K562 (cell line): ENCODE results near the gene FRMD4A. TPM values are rescaled to one million over a fixed set of nuclear protein-coding genes. Genes with fewer than 3 reads are reported as not detected.

ENCODE experiments used
- ATAC-seq: fragments of 200-7000 bp; cut with Tn5 transposase; 3 replicates; pipeline ENCODE4 v1.9.1; 2020; ENCODE audit warnings: moderate library complexity
- BruUV-seq: library from RNA; stranded (reverse); fragments of 400-500 nt; replicated peaks from 2 replicates; lab custom pipeline; 2021; lab: Mats Ljungman, UMichigan
- CTCF ChIA-PET: fragments of 300-600 bp; formaldehyde crosslinking; extraction: SDS; loops from one replicate; lab custom pipeline; 2021; ENCODE audit warnings: low intra/inter-chr PET ratio; lab: Yijun Ruan, JAX
- POLR2A ChIA-PET: fragments of 300-600, 350-650 bp; sonication (Branson Sonifier 250); formaldehyde crosslinking; extraction: SDS; loops from one replicate; lab custom pipeline; 2021; ENCODE audit warnings: antibody characterized with exemption, inconsistent platforms; lab: Yijun Ruan, JAX
- DNase-seq, 4 experiments: peaks; one replicate each; pipeline versions ENCODE4 v3.0.0 to v3.0.0-alpha.2; 2011 to 2018; ENCODE audit warnings: low spot score in 3 of 4, mixed read lengths in 3 of 4; ENCODE audit errors: extremely low read depth in 1 of 4
- FAIRE-seq: peaks from 2 replicates; lab custom pipeline; 2011; peaks lifted over from hg19 to GRCh38; lab: Jason Lieb, UNC
- H2AFZ ChIP-seq: 2 replicates; pipeline ENCODE4 v1.6.0; 2011; ENCODE audit warnings: low read depth, low read length, control low read depth, inconsistent platforms
- H3K27ac ChIP-seq: fragments of 200-600 bp; 3 replicates; pipeline ENCODE4 v1.8.0; 2011; ENCODE audit warnings: low read depth, mild to moderate bottlenecking, control low read depth, inconsistent platforms, low read length, moderate library complexity, mixed read lengths; ENCODE audit errors: extremely low read depth
- H3K27me3 ChIP-seq, 2 experiments: fragments of 300-600 bp in 1 of 2; 2 replicates in 1 of 2; 3 replicates in 1 of 2; pipeline versions ENCODE4 v1.6.0 to v1.8.0; 2011; ENCODE audit warnings: inconsistent platforms in 2 of 2, low read length in 2 of 2, mild to moderate bottlenecking in 1 of 2, mixed read lengths in 1 of 2, moderate library complexity in 1 of 2; ENCODE audit not compliant: control insufficient read depth in 2 of 2, insufficient read depth in 2 of 2
- H3K36me3 ChIP-seq: fragments of 300-600 bp; 3 replicates; pipeline ENCODE4 v1.8.0; 2011; ENCODE audit warnings: mild to moderate bottlenecking, low read length, inconsistent platforms; ENCODE audit not compliant: control insufficient read depth, insufficient read depth
- H3K4me1 ChIP-seq, 2 experiments: fragments of 200-600 bp in 1 of 2; replicated peaks in 1 of 2; 2 replicates in 1 of 2; 3 replicates in 1 of 2; pipeline versions ENCODE4 v1.5.1 to v1.8.0; 2011; ENCODE audit warnings: inconsistent platforms in 2 of 2, low read length in 2 of 2, mild to moderate bottlenecking in 1 of 2, mixed read lengths in 1 of 2, moderate library complexity in 1 of 2; ENCODE audit not compliant: control insufficient read depth in 2 of 2, insufficient read depth in 2 of 2
- H3K4me2 ChIP-seq: 2 replicates; pipeline ENCODE4 v1.6.1; 2011; ENCODE audit warnings: low read length, control low read depth, inconsistent platforms, mixed read lengths; ENCODE audit not compliant: insufficient read depth
- H3K4me3 ChIP-seq: fragments of 200-600 bp; sonication (generic), shearing (Covaris generic); 2 replicates; pipeline ENCODE4 v1.5.1; 2016; ENCODE audit warnings: control low read depth, inconsistent platforms
- H3K79me2 ChIP-seq: fragments of 200-600 bp; 3 replicates; pipeline ENCODE4 v1.8.0; 2011; ENCODE audit warnings: low read length, inconsistent platforms; ENCODE audit not compliant: control insufficient read depth, insufficient read depth
- H3K9ac ChIP-seq, 2 experiments: 2 replicates each; pipeline versions ENCODE4 v1.6.0 to v1.6.1; 2011; ENCODE audit warnings: low read depth in 2 of 2, low read length in 2 of 2, control low read depth in 1 of 2, inconsistent platforms in 1 of 2, mild to moderate bottlenecking in 1 of 2, mixed read lengths in 1 of 2; ENCODE audit not compliant: insufficient read depth in 1 of 2
- H3K9me1 ChIP-seq: one replicate; pipeline ENCODE4 v1.6.0; 2011; ENCODE audit warnings: inconsistent platforms, mild to moderate bottlenecking, low read length, moderate library complexity; ENCODE audit not compliant: control insufficient read depth, insufficient read depth
- H3K9me3 ChIP-seq: replicated peaks from 2 replicates; pipeline ENCODE4 v1.5.1; 2011; ENCODE audit warnings: low read depth, low read length, inconsistent platforms; ENCODE audit not compliant: control insufficient read depth, insufficient read depth
- H4K20me1 ChIP-seq: replicated peaks from 2 replicates; pipeline ENCODE4 v1.6.1; 2011; ENCODE audit warnings: low read length, inconsistent platforms, mixed read lengths; ENCODE audit not compliant: control insufficient read depth, insufficient read depth
- CBX1 ChIP-seq: sonication (generic); IDR thresholded peaks from 2 replicates; pipeline ENCODE4 v1.6.1; 2016; ENCODE audit warnings: antibody characterized with exemption, low read depth, mild to moderate bottlenecking
- CGGBP1 ChIP-seq: fragments of 250-450 bp; sonication (Bioruptor Pico); IDR thresholded peaks from 2 replicates; pipeline ENCODE4 v1.9.0; 2021; ENCODE audit warnings: mild to moderate bottlenecking
- MCM2 ChIP-seq: fragments of 450-650 bp; IDR thresholded peaks from 2 replicates; pipeline ENCODE4 v1.6.1; 2017; ENCODE audit warnings: low read depth, mild to moderate bottlenecking
- PRMT5 ChIP-seq: sonication (generic); formaldehyde crosslinking; IDR thresholded peaks from 2 replicates; pipeline ENCODE4 v1.5.0; 2020; ENCODE audit warnings: missing genetic modification reagents
- PURB ChIP-seq: sonication (generic); formaldehyde crosslinking; IDR thresholded peaks from 2 replicates; pipeline ENCODE4 v1.9.0; 2021; ENCODE audit warnings: low read depth, mild to moderate bottlenecking, missing genetic modification reagents
- ZBTB26 ChIP-seq: fragments of 450-650 bp; formaldehyde crosslinking; IDR thresholded peaks from 2 replicates; pipeline ENCODE4 v1.4.0; 2022; ENCODE audit warnings: missing genetic modification characterization
- ZNF79 ChIP-seq: fragments of 250-450 bp; sonication (Bioruptor Pico); IDR thresholded peaks from 2 replicates; pipeline ENCODE4 v1.4.0; 2020; ENCODE audit warnings: low read depth, mild to moderate bottlenecking, moderate library complexity
- WGBS: fragments of 100-300 bp; shearing (Covaris generic); methylation state at CpG from one replicate; pipeline ENCODE4 v1.1.6; 2016; ENCODE audit warnings: low coverage, mixed read lengths; ENCODE audit not compliant: insufficient coverage; ENCODE audit errors: missing lambda C conversion rate; 5-methylcytosine and 5-hydroxymethylcytosine counted together
- in situ Hi-C: fragments of 300-500 bp; cut with MboI; formaldehyde crosslinking; loops from 4 replicates; pipeline ENCODE4 v1.15.0; 2018; ENCODE audit warnings: inconsistent platforms, mixed read lengths
- intact Hi-C: fragments of 100-400 bp; cut with micrococcal nuclease; formaldehyde crosslinking; loops from 2 replicates; pipeline ENCODE4 v1.14.2; 2022
- polyA plus RNA-seq, 8 experiments: library from polyadenylated mRNA; depleted of rRNA in 4 of 8; stranded (reverse) in 5 of 8; unstranded in 3 of 8; fragments of >200 nt; fragmentation: Nextera tagmentation in 2 of 8; fragmentation: Illumina TruSeq in 1 of 8; extraction: Ambion mirVana in 2 of 8; extraction: Trizol in 1 of 8; gene quantifications; 2 replicates each; pipeline versions ENCODE4 v1.2.1 to v1.2.3, GENCODE V29; 2011 to 2014; ENCODE audit warnings: inconsistent platforms in 1 of 8, missing spikeins in 1 of 8
- total RNA-seq, 7 experiments: library from RNA; depleted of rRNA in 6 of 7; stranded (reverse); fragments of >200 nt in 6 of 7; fragmentation: Illumina TruSeq in 2 of 7; extraction: Trizol in 2 of 7; gene quantifications; 2 replicates each; pipeline versions ENCODE4 v1.2.1 to v1.2.3, GENCODE V29; 2011 to 2021; ENCODE audit warnings: low replicate concordance in 1 of 7

The FRMD4A gene
- total and polyA plus RNA-seq, 9 of the 15 experiments (the other 6 are each of a cell fraction or from before 2014, with no cell fraction given), result 0.80 to 5.2 (median 3.0) TPM

GRCh38 chr10:13993169-13993568 lies 337.6 kb downstream of the FRMD4A start:
- no peak for TF ChIP-seq CGGBP1 (CRISPR knock-in tag)
- TF ChIP-seq PURB (CRISPR knock-in tag), result no peak
- TF ChIP-seq ZBTB26 (CRISPR knock-in tag), result no peak
- no peak for TF ChIP-seq ZNF79 (CRISPR knock-in tag)
- TF ChIP-seq CBX1, result no peak
- TF ChIP-seq MCM2, result no peak
- no peak for TF ChIP-seq PRMT5 (CRISPR knock-in tag)
- in situ Hi-C loops (no loop called here), intact Hi-C loops (no loop called here)
- Histone ChIP-seq H3K9ac (no peak overlapping the region), H3K36me3 (no peaks in the 10 kb centered on the region), H3K79me2 (no peaks in the 10 kb centered on the region), H3K4me1 (no peaks in the 10 kb centered on the region), H3K9me1 (no peaks in the 10 kb centered on the region), H3K4me3 (no peak overlapping the region), H3K27ac (no peak overlapping the region), H3K9me3 (no peaks in the 10 kb centered on the region), H3K27me3 (peaks cover 0 to 10% of the 10 kb centered on the region in 2 experiments; a peak in 2 of 5 replicates), H2AFZ (no peak overlapping the region), H4K20me1 (no peaks in the 10 kb centered on the region; the same call in 1 of the 2 replicates), H3K4me2 (no peak overlapping the region)
- WGBS, result 4% methylated on average over 2 of the region's 2 CpGs
- BruUV-seq, result no TSS peak
- ChIA-PET POLR2A (no interaction called here), CTCF (no interaction called here)
- FAIRE-seq (no peak), DNase-seq (no peak), ATAC-seq (no peak)
